Measurements from ENCODE around the gene ZDHHC7. TPM values are rescaled to one million over a fixed set of nuclear protein-coding genes. Genes with fewer than 3 reads are reported as not detected.
A peak's percentile ranks its signal among the peaks of the same experiment; 100 is the strongest.
"Not testable (repeated sequence)": the region's sequence is repeated elsewhere in the genome, so short reads cannot be mapped to it uniquely, and the experiment has no call there.

Gene ZDHHC7
- total and polyA plus RNA-seq, 4 donors: 30.3 to 48.1 (median 40.3) TPM

DNA sequence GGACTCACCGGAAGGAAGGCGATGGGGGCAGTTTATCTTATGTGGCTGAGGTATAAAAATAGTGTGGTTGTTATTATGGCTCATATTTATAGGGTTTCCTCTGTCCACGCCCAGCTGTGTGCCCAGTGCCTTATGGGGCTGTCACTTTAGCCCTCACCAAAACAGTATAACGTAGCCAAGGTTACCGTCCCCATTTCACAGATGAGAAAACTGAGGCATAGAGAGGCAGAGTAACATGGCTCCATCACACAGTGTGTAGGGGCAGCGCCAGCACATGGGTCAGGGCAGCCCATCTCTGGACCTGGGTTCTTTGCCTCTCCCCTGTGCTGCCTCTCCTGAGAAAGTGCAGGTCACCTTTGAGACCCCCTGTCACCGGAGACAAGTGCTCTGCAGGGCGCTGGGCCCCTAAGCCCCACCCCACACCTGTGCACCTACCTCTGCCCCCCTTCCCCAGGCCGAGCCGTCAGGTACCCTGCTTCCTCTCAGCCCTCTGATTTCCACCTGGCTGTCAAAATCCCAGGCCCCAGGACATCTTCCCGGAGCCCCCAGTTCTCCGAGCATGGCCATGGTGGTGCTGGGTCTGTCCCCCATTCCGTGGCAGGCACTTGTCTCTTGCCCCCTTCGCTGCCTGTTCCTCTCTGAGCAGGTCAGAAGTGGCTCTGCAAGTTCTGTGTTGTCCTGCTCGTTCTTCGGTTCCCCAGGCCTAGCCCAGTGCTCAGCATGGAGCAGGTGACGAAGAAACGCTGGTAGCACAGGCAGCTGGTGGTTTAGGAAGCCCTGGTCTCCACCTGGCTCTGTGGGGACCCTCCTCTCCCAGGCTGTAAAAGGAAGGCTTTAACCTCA lies 23.5 kb upstream of the ZDHHC7 start:
- H3K4me3 ChIP-seq (ENCODE audit: low read depth, low read length): no peak overlapping the region
- no peaks in the 10 kb centered on the region for H3K27me3 ChIP-seq (ENCODE audit: control insufficient read depth, insufficient read depth, low read length)
- H3K36me3 ChIP-seq (ENCODE audit: control insufficient read depth, insufficient read depth, low read length): peaks cover 31% of the 10 kb centered on the region
- 93% methylated on average over 17 of the region's 18 CpGs for WGBS (ENCODE audit: insufficient coverage)
- H3K9me3 ChIP-seq (ENCODE audit: control insufficient read depth, insufficient read depth, low read length): no peaks in the 10 kb centered on the region
- peaks cover 12% of the 10 kb centered on the region for H3K4me1 ChIP-seq (ENCODE audit: control insufficient read depth, insufficient read depth, low read length)
- no peak for DNase-seq (ENCODE audit: low read depth in 4 of 6, low spot score in 6 of 6)
- H3K27ac ChIP-seq (ENCODE audit: low read depth, low read length): no peak overlapping the region

DNA sequence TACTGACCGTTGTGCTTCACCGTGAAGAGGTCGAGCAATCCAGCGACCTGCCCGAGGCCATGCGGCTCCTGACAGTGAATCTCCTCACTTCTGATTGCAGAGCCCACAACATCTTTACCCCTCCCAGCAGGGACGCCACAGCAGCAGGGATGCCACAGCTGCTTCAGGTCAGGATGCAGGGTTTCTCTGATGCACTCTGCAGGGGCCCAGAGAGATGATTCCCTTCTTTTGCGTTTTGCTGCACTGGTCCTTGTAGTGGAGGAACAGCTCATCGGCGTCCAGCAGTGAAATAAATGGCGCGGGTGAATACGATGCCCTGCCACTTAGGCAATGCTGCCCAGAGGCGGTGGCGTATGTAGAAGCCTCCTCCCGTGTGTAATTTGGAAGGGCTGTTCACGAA lies 21.8 kb upstream of the ZDHHC7 start:
- DNase-seq (ENCODE audit: low read depth in 4 of 6, low spot score in 6 of 6): peak in 1 of 6 donors; percentile 81
- Histone ChIP-seq H3K4me3 (ENCODE audit: low read depth, low read length) (no peak overlapping the region), H3K36me3 (ENCODE audit: control insufficient read depth, insufficient read depth, low read length) (peaks cover 28% of the 10 kb centered on the region), H3K27ac (ENCODE audit: low read depth, low read length) (no peak overlapping the region), H3K27me3 (ENCODE audit: control insufficient read depth, insufficient read depth, low read length) (no peaks in the 10 kb centered on the region), H3K9me3 (ENCODE audit: control insufficient read depth, insufficient read depth, low read length) (no peaks in the 10 kb centered on the region), H3K4me1 (ENCODE audit: control insufficient read depth, insufficient read depth, low read length) (peaks cover 20% of the 10 kb centered on the region)
- WGBS (ENCODE audit: insufficient coverage): 58% methylated on average over 16 of the region's 17 CpGs

DNA sequence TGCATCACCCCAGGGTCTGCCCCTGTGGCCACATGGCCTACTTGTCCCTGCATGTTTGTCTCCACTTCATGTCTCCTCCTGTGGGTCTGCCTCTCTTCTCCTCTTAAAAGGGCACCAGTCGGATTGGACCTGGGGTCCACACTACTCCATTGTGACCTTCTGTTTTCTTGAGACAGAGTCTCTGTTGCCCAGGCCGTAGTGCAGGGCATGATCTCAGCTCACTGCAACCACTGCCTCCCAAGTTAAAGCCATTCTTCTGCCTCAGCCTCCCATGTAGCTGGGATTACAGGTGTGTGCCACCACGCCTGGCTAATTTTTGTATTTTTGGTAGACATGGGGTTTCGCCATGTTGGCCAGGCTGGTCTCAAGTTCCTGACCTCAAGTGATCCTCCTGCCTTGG lies 20.9 kb upstream of the ZDHHC7 start:
- peaks cover 28% of the 10 kb centered on the region for H3K36me3 ChIP-seq (ENCODE audit: control insufficient read depth, insufficient read depth, low read length)
- 100% methylated on average over 4 of the region's 4 CpGs for WGBS (ENCODE audit: insufficient coverage)
- peaks cover 23% of the 10 kb centered on the region for H3K4me1 ChIP-seq (ENCODE audit: control insufficient read depth, insufficient read depth, low read length)
- H3K27ac ChIP-seq (ENCODE audit: low read depth, low read length); H3K9me3 ChIP-seq (ENCODE audit: control insufficient read depth, insufficient read depth, low read length); H3K4me3 ChIP-seq (ENCODE audit: low read depth, low read length); DNase-seq (ENCODE audit: low read depth in 4 of 6, low spot score in 6 of 6); H3K27me3 ChIP-seq (ENCODE audit: control insufficient read depth, insufficient read depth, low read length): not testable (repeated sequence)

DNA sequence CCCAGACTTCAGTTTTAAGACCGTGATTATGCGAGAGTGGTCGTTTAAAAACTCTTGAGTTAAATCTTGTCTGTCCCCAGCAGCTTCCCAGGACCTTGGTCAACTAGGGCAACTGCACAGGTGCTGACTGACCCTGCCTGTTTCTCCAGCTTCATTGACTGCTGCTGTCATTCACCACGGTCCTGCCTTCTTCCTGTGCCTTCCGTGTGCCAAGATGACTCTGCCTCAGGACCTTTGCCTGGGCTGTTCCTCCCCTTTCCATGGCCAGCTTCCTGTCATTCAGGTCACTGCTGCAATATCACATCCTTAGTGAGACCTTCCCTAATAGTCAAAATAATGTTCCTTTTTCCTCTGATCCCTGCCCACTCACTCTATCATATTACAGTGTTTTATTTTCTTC lies 20.1 kb upstream of the ZDHHC7 start:
- Histone ChIP-seq H3K27ac (ENCODE audit: low read depth, low read length) (no peak overlapping the region), H3K9me3 (ENCODE audit: control insufficient read depth, insufficient read depth, low read length) (no peaks in the 10 kb centered on the region), H3K27me3 (ENCODE audit: control insufficient read depth, insufficient read depth, low read length) (no peaks in the 10 kb centered on the region), H3K36me3 (ENCODE audit: control insufficient read depth, insufficient read depth, low read length) (peaks cover 28% of the 10 kb centered on the region), H3K4me1 (ENCODE audit: control insufficient read depth, insufficient read depth, low read length) (peaks cover 20% of the 10 kb centered on the region), H3K4me3 (ENCODE audit: low read depth, low read length) (no peak overlapping the region)
- DNase-seq (ENCODE audit: low read depth in 4 of 6, low spot score in 6 of 6): no peak
- 91% methylated on average over 5 of the region's 5 CpGs for WGBS (ENCODE audit: insufficient coverage)

DNA sequence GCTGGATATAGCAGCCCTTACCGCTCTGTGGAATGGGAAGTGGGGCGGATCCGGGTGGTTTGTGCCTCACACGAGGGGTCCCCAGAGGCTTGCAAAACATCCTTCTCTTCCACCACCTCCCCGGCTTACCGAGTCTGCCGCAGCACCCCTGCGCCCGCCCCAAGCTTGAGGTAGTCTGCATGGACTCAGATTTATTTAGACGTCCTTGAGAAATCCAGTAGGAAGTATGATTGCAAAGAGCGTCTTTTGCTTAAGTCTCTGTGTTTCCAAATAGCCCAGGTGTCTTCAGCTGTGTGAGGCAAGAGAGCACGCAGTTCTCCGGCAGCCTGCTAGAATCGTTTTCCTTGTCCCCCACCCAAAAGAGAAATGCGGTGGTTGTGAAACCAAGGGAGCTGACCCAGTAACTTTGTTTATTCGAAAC lies 18.7 kb upstream of the ZDHHC7 start:
- no peaks in the 10 kb centered on the region for H3K9me3 ChIP-seq (ENCODE audit: control insufficient read depth, insufficient read depth, low read length)
- no peak overlapping the region for H3K27ac ChIP-seq (ENCODE audit: low read depth, low read length)
- no peak overlapping the region for H3K4me3 ChIP-seq (ENCODE audit: low read depth, low read length)
- no peaks in the 10 kb centered on the region for H3K27me3 ChIP-seq (ENCODE audit: control insufficient read depth, insufficient read depth, low read length)
- peaks cover 20% of the 10 kb centered on the region for H3K4me1 ChIP-seq (ENCODE audit: control insufficient read depth, insufficient read depth, low read length)
- WGBS (ENCODE audit: insufficient coverage): 80% methylated on average over 16 of the region's 16 CpGs
- no peak for DNase-seq (ENCODE audit: low read depth in 4 of 6, low spot score in 6 of 6)
- peaks cover 27% of the 10 kb centered on the region for H3K36me3 ChIP-seq (ENCODE audit: control insufficient read depth, insufficient read depth, low read length)

DNA sequence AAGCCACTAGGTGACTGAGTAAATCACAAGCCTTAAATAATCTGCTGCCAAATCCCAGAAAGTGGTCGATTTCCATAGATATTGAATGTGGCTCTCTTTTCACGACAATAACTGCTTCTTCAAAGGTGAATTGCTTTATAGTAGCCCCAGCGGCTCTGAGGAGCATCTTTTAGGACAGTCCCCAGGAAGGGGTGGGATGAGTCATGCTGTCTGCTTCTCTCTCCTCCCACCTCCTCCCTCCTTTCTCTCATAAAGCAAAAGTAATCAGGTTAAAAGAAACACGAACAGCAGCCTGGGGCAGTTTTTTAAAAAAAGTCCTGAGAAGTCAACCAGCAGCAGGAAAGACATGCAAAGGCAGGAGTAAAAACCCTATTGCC lies 18.1 kb upstream of the ZDHHC7 start:
- H3K9me3 ChIP-seq (ENCODE audit: control insufficient read depth, insufficient read depth, low read length): no peaks in the 10 kb centered on the region
- no peaks in the 10 kb centered on the region for H3K27me3 ChIP-seq (ENCODE audit: control insufficient read depth, insufficient read depth, low read length)
- peaks cover 22% of the 10 kb centered on the region for H3K36me3 ChIP-seq (ENCODE audit: control insufficient read depth, insufficient read depth, low read length)
- no peak overlapping the region for H3K4me3 ChIP-seq (ENCODE audit: low read depth, low read length)
- WGBS (ENCODE audit: insufficient coverage): no CpG with 5 or more reads among the region's 4 CpGs
- H3K27ac ChIP-seq (ENCODE audit: low read depth, low read length): no peak overlapping the region
- DNase-seq (ENCODE audit: low read depth in 4 of 6, low spot score in 6 of 6): peak in 1 of 6 donors; percentile 47
- peaks cover 20% of the 10 kb centered on the region for H3K4me1 ChIP-seq (ENCODE audit: control insufficient read depth, insufficient read depth, low read length)

DNA sequence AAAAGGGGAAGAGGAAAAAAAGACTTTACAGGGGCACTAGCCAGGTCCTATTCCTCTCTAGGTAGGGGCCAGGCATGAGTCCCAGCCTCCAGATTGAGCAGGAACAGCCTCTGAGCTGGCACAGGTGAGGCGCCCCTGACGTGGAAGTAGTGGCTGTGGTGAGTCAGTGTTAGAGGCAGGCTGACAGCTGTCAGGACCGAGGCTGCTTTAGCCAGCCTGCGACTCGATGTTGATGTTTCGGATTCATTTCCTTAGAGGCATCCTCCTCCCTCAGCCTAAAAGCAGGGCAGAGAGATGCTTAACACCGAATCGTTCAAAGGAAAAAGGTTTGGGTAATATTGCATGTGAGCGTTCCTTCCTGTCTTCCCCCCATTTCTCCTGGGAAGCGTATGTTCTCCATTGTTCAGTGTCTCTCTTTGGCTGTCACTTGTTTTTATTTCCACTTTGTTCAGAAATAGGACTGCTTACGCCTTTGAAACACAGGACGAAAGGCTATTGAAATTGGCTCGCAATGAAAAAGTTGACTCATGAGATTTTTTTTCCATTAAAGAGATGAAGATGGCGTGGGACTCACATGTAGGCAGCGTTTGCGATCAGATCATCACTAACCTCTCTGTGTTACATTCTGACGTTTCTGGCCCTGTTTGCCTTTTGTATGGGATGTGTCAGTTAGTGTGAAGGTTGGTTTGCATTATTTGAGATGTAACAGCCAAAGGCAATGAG lies 17.5 kb upstream of the ZDHHC7 start:
- Histone ChIP-seq H3K36me3 (ENCODE audit: control insufficient read depth, insufficient read depth, low read length) (peaks cover 19% of the 10 kb centered on the region), H3K4me1 (ENCODE audit: control insufficient read depth, insufficient read depth, low read length) (peaks cover 20% of the 10 kb centered on the region), H3K27me3 (ENCODE audit: control insufficient read depth, insufficient read depth, low read length) (no peaks in the 10 kb centered on the region), H3K4me3 (ENCODE audit: low read depth, low read length) (peak overlapping the region; percentile 65), H3K9me3 (ENCODE audit: control insufficient read depth, insufficient read depth, low read length) (no peaks in the 10 kb centered on the region), H3K27ac (ENCODE audit: low read depth, low read length) (peak overlapping the region; percentile 34)
- 22% methylated on average over 11 of the region's 17 CpGs for WGBS (ENCODE audit: insufficient coverage)
- peak in 2 of 6 donors; percentile 30 to 66 for DNase-seq (ENCODE audit: low read depth in 4 of 6, low spot score in 6 of 6)

DNA sequence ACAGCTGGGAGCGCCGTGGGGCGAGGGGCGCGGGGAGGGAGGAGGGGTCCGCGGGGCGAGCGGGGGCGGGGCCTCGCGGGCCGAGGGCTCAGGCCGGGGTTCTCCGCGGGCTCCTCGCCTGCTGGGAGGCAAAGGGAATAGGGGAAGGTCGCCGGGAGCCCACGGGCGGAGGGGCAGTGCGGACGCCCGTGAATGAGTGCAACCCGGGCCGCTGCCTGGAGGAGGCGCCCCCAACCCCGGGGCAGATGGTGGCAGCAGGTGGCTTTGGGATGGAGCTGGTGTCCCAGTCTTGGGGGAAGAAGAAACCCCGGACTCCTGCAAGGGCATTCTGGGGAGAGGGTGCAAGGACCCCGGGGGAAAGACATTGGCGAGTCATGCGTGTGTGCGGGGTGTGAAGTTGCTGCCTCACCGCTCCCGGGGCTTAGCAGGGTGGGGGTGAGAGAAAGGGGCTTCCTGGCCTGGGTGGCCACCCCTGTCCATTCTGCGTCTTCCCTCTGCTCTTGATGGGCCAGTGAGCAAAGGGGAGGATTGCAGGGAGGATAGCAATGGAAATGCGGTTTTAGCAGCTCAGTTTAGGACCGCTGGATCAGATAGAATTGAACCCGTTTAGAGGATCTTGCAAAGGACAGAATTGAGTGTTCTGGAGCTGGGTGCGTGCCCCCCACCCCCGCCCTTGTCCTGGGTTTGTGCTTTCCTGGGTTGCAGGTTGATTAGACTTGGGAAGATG lies 16.8 kb upstream of the ZDHHC7 start:
- Histone ChIP-seq H3K36me3 (ENCODE audit: control insufficient read depth, insufficient read depth, low read length) (peaks cover 14% of the 10 kb centered on the region), H3K9me3 (ENCODE audit: control insufficient read depth, insufficient read depth, low read length) (no peaks in the 10 kb centered on the region), H3K4me3 (ENCODE audit: low read depth, low read length) (peak overlapping the region; percentile 65), H3K27ac (ENCODE audit: low read depth, low read length) (peak overlapping the region; percentile 34), H3K27me3 (ENCODE audit: control insufficient read depth, insufficient read depth, low read length) (no peaks in the 10 kb centered on the region), H3K4me1 (ENCODE audit: control insufficient read depth, insufficient read depth, low read length) (peaks cover 16% of the 10 kb centered on the region)
- 2% methylated on average over 39 of the region's 41 CpGs for WGBS (ENCODE audit: insufficient coverage)
- peak in 1 of 6 donors; percentile 27 for DNase-seq (ENCODE audit: low read depth in 4 of 6, low spot score in 6 of 6)

DNA sequence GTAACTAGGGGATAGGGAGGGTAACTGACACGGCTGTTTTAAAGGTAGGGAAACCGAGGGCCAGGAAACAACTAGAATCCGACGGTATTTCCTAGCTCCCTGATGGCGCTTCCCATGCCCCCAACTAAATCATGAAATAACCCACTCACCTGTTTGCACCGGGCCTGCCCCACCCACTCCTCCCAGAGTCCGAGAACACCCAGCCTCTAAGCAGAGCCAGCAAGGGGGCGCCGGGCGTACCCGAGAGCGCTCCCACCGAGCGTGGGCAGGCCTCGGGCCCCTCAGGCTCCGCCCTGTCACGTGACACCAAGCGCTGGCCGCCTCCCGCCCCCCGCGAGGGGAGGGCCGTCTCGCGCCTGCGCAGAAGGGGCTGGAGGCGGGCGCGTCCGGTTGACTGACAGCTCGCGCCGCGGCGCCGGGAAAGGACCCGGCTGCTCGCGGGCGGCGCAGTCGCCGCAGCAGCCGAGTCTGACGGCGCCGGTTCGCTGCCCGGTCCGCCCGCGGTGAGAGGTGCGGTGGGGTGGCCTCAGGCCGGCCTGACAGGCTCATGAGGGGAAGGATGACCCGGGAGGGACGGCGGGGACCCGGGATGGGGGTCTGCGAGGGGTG lies 16.1 kb upstream of the ZDHHC7 start, which contains the start of gene KIAA0513:
Gene KIAA0513, plus strand, starts transcription at position 447 of the 609 bp plus-strand sequence. CDS start 39,277 bp downstream, outside the sequence.
- Histone ChIP-seq H3K36me3 (ENCODE audit: control insufficient read depth, insufficient read depth, low read length) (peaks cover 7% of the 10 kb centered on the region), H3K4me3 (ENCODE audit: low read depth, low read length) (peak within 1 kb of the TSS; percentile 77), H3K4me1 (ENCODE audit: control insufficient read depth, insufficient read depth, low read length) (peaks cover 15% of the 10 kb centered on the region), H3K27me3 (ENCODE audit: control insufficient read depth, insufficient read depth, low read length) (no peaks in the 10 kb centered on the region), H3K27ac (ENCODE audit: low read depth, low read length) (peak within 1 kb of the TSS; percentile 54), H3K9me3 (ENCODE audit: control insufficient read depth, insufficient read depth, low read length) (no peaks in the 10 kb centered on the region)
- DNase-seq (ENCODE audit: low read depth in 4 of 6, low spot score in 6 of 6): peak; percentile 84 to 99 (median 93)
- 0% methylated on average over 54 of the region's 59 CpGs for WGBS (ENCODE audit: insufficient coverage)
